GM12865 (cell line): Measurements from ENCODE around the gene TXN2.
"Not testable (repeated sequence)": the region's sequence is repeated elsewhere in the genome, so short reads cannot be mapped to it uniquely, and the experiment has no call there.

ENCODE experiments used
- DNase-seq: peaks from one replicate; pipeline ENCODE4 v3.0.0; 2010; ENCODE audit warnings: low read depth
- H3K4me3 ChIP-seq: 2 replicates; pipeline ENCODE4 v1.5.1; 2011; ENCODE audit warnings: mild to moderate bottlenecking, low read depth, low read length, control low read depth
- TF ChIP-seq, protein P1 (sequence below): IDR thresholded peaks from 2 replicates; pipeline ENCODE4 v1.5.1; 2011; ENCODE audit warnings: low read length, control low read depth, low read depth, inconsistent platforms; ENCODE audit not compliant: insufficient read depth; ENCODE audit errors: missing control alignments

The TXN2 gene

DNA sequence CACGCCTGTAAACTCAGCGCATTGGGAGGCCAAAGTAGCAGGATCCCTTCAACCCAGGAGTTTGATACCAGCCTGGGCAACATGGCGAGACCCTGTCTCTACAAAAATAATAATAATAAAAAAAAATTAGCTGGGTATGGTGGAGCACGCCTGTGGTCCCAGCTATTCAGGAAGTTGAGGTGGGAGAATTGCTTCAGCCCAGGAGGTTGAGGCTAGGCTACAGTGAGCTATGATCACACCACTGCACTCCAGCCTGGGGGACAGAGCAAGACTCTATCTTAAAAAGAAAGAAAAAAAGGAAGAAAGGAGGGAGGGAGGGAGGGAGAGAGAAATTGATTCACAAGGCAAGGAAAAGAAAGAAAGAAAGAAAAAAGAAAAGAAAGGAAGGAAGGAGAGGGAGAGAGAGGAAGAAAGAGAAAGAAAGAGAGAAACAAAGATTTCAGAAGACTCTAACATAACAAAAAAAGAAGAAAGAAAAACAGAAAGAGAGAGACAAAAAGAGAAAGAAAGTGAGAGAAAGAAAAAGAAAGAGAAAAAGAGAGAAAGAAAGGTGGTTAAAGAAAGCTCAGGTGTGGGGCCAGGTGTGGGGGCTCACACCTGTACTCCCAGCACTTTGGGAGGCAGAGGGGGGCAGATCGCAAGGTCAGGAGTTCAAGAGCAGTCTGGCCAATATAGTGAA lies 56.4 kb downstream of the TXN2 start:
- TF ChIP-seq, protein P1, sequence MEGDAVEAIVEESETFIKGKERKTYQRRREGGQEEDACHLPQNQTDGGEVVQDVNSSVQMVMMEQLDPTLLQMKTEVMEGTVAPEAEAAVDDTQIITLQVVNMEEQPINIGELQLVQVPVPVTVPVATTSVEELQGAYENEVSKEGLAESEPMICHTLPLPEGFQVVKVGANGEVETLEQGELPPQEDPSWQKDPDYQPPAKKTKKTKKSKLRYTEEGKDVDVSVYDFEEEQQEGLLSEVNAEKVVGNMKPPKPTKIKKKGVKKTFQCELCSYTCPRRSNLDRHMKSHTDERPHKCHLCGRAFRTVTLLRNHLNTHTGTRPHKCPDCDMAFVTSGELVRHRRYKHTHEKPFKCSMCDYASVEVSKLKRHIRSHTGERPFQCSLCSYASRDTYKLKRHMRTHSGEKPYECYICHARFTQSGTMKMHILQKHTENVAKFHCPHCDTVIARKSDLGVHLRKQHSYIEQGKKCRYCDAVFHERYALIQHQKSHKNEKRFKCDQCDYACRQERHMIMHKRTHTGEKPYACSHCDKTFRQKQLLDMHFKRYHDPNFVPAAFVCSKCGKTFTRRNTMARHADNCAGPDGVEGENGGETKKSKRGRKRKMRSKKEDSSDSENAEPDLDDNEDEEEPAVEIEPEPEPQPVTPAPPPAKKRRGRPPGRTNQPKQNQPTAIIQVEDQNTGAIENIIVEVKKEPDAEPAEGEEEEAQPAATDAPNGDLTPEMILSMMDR: no peak
- no peak overlapping the region for H3K4me3 ChIP-seq
- DNase-seq: no peak

GRCh38 chr22:36424466-36424865 lies 57.0 kb downstream of the TXN2 start:
- not testable (repeated sequence) for H3K4me3 ChIP-seq, DNase-seq

GRCh38 chr22:36423461-36424404 lies 57.7 kb downstream of the TXN2 start:
- TF ChIP-seq, protein P1: no peak
- DNase-seq: no peak
- no peak overlapping the region for H3K4me3 ChIP-seq

- no peak overlapping the region for H3K4me3 ChIP-seq
- TF ChIP-seq, protein P1: no peak
- DNase-seq: no peak
Observed at GRCh38 chr22:36422287-36423014, 59.0 kb downstream of the TXN2 start.

DNA sequence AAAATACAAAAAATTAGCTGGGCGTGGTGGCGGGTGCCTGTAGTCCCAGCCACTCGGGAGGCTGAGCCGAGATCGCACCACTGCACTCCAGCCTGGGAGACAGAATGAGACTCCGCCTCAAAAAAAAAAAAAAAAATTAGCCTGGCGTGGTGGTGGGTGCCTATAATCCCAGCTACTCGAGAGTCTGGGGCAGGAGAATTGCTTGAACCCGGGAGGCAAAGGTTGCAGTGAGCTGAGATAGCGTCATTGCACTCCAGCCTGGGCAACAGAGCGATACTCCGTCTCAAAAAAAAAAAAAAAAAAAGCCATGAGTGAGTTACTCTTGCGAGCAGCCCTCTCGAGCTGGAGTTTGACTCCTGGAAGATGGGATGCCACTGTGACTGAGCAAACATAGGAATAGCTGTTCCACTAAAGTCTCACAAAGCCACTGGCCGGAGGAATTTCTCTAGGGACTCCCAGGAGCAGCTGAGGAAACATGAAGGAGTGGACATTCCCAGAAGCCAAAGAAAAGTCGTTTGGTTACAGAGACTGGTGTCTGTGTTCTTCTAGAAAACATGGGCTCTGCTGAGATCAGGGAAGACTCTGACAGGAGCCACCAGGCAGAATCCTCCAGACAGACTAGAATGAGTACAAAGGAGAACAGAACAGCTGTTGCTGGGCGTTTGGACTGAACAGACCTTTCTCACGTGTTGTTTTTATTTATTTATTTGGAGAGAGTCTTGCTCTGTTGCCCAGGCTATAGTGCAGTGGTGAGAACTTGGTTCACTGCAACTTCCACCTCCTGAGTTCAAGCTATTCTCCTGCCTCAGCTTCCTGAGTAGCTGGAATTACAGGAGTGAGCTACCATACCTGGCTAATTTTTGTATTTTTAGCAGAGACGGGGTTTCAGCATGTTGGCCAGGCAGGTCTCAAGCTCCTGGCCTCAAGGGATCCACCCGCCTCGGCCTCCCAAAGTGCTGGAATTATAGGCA lies 61.2 kb downstream of the TXN2 start:
- TF ChIP-seq, protein P1: no peak
- H3K4me3 ChIP-seq: no peak overlapping the region
- DNase-seq: no peak

DNA sequence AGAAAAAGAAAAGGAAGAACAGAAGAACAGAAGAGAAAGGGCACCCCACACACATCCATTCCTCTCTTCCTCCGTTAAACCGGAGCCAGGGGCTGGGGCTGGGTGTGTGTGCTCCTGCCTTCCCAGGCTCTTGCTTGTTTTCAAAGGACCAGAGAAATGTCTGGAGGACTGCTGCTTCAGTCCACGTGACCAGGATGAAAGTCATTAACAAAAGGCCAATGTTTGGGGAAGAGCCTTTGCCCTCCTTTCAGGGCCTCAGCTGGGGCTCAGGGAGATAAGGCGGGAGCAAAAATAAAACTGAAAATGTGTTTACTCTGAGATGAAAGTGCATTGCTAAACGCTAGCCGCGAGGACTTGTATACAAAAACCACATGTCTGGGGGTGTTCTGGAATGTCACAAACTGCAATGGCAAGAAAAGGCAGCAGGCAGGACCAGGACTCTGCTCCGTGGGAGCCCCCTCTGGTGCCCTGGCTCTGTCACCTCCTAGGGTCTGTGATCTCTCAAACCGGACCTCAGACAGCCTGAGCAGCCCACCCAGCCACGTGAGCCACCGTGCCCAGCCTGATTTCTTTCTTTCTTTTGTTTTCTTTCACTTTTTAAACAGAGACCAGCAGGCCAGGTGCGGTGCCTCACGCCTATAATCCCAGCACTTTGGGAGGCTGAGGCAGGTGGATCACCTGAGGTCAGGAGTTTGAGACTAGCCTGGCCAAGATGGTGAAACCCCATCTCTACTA lies 62.1 kb downstream of the TXN2 start:
- H3K4me3 ChIP-seq: peak overlapping the region; percentile 28
- peak; percentile 74 for DNase-seq
- TF ChIP-seq, protein P1: no peak
